HG03442 (cell line): ENCODE measurements around the gene DNAJB11.

Experiments used
- ATAC-seq: cut with Tn5 transposase; IDR thresholded peaks from one replicate; pipeline ENCODE4 v1.9.1; 2021; ENCODE audit warnings: mild to moderate bottlenecking, moderate library complexity; ENCODE audit not compliant: unreplicated experiment

DNAJB11 gene

GRCh38 chr3:186594591-186595113, 24.1 kb downstream of the DNAJB11 start:
- no peak for ATAC-seq

DNA sequence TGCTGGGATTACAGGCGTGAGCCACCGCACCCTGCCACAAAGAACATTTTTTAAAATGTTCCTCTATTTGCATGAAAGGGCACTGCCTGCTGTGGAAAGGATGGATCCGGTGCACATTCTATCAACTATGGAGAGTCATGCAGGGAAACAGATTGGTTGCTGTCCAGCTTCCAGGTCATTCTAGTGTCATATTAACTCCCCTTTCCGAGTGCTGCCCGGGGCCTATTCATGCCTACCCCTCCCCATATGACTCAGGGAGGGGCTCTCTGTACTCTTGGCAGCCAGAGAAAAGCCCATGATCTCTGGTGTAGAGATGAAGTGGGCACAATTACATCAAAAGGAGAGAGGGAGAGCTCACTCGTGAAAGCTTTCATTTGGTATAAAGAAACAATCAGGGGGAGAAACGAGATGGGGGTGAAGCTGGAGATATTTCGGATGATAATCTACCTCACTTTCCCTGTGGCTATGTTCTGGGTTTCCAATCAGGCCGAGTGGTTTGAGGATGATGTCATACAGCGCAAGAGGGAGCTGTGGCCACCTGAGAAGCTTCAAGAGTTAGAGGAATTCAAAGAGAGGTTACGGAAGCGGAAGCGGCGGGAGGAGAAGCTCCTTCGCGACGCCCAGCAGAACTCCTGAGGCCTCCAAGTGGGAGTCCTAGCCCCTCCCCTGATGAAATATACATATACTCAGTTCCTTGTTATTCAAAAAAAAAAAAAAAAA, 26.2 kb downstream of the DNAJB11 start:
- no peak for ATAC-seq

DNA sequence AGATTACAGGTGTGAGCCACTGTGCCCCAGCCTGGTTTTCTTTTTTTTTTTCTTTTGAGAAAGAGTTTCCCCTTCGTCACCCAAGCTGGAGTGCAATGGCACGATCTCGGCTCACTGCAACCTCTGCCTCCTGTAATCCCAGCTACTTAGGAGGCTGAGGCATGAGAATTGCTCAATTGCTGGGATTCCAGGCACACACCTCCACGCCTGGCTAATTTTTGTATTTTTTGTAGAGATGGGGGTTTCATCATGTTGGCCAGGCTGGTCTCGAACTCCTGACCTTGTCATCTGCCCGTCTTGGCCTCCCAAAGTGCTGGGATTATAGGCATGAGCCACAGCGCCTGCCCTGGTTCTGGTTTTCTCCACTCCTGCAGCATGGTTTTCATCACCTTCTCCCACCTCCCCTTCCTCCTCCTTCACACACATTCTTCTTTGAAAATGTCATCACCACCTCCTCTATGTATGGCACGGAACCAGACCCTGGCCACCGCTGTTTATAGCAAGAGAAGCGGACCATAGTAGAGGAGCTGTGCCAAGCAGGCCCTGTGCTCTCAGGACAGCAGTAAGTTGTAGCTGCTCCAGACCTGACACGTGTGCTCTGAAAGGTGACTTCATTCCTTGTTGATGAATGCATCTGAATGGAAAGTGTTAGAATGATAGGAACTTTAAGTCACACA, 27.7 kb downstream of the DNAJB11 start:
- ATAC-seq: no peak

GRCh38 chr3:186598794-186599141, 28.2 kb downstream of the DNAJB11 start:
- no peak for ATAC-seq

- no peak for ATAC-seq
These were observed 28.7 kb downstream of the DNAJB11 start for GRCh38 chr3:186599142-186599784.

- no peak for ATAC-seq
These were observed 29.3 kb downstream of the DNAJB11 start for GRCh38 chr3:186599785-186600166.

- ATAC-seq: no peak
These were observed 30.4 kb downstream of the DNAJB11 start for GRCh38 chr3:186600896-186601295.

GRCh38 chr3:186603159-186603558, 32.6 kb downstream of the DNAJB11 start:
- no peak for ATAC-seq

GRCh38 chr3:186605078-186605477, 34.6 kb downstream of the DNAJB11 start:
- no peak for ATAC-seq

- ATAC-seq: no peak
These were observed 35.3 kb downstream of the DNAJB11 start for GRCh38 chr3:186605561-186606545.

DNA sequence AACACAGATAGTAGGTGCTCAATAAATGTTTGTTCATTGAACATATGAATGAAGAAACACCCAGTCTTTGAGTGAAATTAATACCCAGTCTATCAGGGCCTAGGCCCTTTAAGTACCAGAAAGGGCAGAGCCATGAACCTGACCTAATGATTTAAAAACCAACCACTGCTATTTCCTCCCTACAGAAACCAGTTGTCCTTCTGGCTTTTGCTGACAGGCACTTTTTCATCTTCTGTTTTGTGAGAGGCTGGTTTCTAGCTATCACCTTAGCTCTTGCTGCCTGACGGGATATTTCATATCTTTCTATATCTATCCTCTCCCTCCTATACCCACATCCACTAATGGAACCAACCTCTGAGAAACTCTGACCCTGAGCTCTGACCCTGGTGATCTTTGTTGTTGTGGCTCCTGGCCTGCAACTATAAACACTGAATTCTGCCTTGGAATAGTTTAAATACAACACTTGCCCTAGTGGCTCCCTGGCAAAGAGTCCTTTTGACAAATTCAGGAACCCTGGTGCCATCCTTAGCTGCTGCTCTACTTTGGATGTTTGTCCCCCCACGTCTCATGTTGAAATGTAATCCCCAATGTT, 38.2 kb downstream of the DNAJB11 start:
- ATAC-seq: no peak

GRCh38 chr3:186609247-186609868, 38.8 kb downstream of the DNAJB11 start:
- ATAC-seq: no peak

DNA sequence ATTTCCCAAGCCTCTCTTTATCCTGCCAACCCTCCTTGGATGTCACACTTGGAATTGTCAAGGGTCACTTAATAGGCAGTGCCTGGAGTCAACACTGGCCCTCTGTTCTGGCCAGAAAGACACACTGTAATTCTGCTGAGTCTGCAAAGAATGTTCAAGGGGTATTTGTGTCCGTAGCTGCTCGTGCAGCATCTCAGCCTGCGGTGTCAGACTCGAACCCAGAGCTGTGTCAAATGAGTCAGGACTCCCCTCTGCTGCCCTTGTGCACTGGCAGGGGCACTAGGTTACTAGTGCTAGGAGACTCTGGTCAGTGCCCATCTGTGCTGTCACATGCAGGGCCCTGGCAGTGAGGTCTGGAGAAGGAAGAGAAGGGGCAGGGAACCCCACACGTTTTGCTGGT, 41.5 kb downstream of the DNAJB11 start:
- no peak for ATAC-seq

- no peak for ATAC-seq
These were observed 42.5 kb downstream of the DNAJB11 start, which contains the start of gene AHSG for GRCh38 chr3:186612721-186613636. AHSG (plus strand) TSS chr3:186613060; CDS start chr3:186613142, 82 bp downstream.

DNA sequence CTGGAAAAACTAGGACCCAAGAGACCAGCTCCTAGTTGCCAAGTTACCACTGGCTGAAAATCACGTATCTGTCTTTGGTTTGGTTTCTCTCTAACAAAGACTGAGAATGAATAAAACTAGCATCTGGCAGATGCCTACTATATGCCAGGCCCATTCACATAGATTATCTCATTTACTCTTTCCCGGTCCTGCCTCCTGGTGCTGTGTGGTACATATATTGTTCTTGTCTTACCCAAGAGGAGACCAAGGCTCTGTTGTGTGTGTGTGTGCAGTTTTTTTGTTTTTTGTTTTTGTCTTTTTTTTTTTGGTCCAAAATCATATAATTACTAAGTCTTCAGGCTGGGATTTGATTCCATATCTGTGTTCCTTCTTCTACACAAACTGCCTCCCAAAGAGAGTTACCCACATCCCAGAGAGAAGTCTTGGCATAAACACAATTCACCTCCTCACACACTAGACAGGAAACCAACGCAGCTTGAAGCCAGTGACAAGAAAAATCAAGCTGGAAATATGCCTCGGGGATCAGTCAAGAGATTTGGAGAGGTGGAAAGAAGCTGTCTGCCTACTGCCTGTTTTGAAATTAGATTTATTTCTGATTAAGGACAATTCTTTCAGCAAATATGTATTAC, 43.2 kb downstream of the DNAJB11 start:
- ATAC-seq: no peak

DNA sequence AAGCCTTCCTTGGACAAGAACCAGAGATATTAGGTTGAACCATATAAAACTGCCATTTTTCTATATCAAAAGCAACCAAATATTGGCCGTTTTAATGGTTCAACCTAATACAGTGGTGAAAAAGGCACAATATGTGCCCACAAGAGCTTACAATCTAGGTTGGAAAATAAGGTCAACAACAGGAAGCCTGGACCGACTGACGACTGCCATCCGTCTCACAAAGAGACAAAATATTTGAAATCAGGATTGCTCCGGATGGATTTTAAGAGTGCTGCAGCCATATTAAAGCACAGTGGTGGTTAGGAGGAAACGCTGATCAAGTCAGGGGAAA, 43.7 kb downstream of the DNAJB11 start:
- no peak for ATAC-seq

- ATAC-seq: no peak
These were observed 44.3 kb downstream of the DNAJB11 start for GRCh38 chr3:186614597-186615483.

DNA sequence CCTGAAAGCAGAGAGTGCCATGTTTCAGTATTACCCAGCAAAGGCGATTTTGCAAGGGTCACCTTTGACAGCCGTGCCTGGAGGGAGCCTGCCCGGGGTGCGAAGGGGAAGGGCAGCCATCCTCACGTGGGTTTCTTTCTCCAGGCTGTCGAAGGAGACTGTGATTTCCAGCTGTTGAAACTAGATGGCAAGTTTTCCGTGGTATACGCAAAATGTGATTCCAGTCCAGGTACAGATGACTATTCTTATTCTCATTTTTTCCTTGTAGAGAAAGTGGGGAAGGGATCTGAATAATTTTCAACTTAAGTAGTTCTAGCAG, 45.7 kb downstream of the DNAJB11 start:
- no peak for ATAC-seq
